Measurements from ENCODE around the gene ATP13A1. TPM values are rescaled to one million over a fixed set of nuclear protein-coding genes. Genes with fewer than 3 reads are reported as not detected.

Gene ATP13A1
- total RNA-seq, 2 experiments from 2014 or later = 48.7 to 55.1 TPM

- H3K4me3 Mint-ChIP-seq = no peak overlapping the region
- intact Hi-C loops (cut with micrococcal nuclease) = no loop called here
- H3K36me3 Mint-ChIP-seq (ENCODE audit: low read depth) = peaks cover 33% of the 10 kb centered on the region
- H3K27me3 Mint-ChIP-seq (ENCODE audit: low read depth) = no peaks in the 10 kb centered on the region
- no peaks in the 10 kb centered on the region for H3K9me3 Mint-ChIP-seq
- peak overlapping the region; percentile 20 for H3K27ac Mint-ChIP-seq
- H3K4me1 Mint-ChIP-seq (ENCODE audit: low read depth) = peaks cover 2% of the 10 kb centered on the region
- DNase-seq = no peak
- CTCF ChIA-PET = interaction anchor here (0.7 to 1.3 kb wide), 2 partner anchors 104 to 129 kb away, joined by 4 to 5 read pairs; no protein-coding TSS in a partner anchor
These were observed 28.2 kb downstream of the ATP13A1 start for GRCh38 chr19:19635313-19635702.

- Mint-ChIP-seq H3K4me1 (ENCODE audit: low read depth) (peaks cover 2% of the 10 kb centered on the region), H3K36me3 (ENCODE audit: low read depth) (peaks cover 33% of the 10 kb centered on the region), H3K27ac (no peak overlapping the region), H3K27me3 (ENCODE audit: low read depth) (no peaks in the 10 kb centered on the region), H3K4me3 (no peak overlapping the region), H3K9me3 (no peaks in the 10 kb centered on the region)
- intact Hi-C loops (cut with micrococcal nuclease) = no loop called here
- DNase-seq = no peak
- CTCF ChIA-PET = interaction anchor here (1.1 to 1.3 kb wide), 2 partner anchors 9 to 103 kb away, joined by 4 to 5 read pairs; partner anchors contain the start of gene GMIP
These were observed 28.8 kb downstream of the ATP13A1 start for GRCh38 chr19:19634516-19635312.

DNA sequence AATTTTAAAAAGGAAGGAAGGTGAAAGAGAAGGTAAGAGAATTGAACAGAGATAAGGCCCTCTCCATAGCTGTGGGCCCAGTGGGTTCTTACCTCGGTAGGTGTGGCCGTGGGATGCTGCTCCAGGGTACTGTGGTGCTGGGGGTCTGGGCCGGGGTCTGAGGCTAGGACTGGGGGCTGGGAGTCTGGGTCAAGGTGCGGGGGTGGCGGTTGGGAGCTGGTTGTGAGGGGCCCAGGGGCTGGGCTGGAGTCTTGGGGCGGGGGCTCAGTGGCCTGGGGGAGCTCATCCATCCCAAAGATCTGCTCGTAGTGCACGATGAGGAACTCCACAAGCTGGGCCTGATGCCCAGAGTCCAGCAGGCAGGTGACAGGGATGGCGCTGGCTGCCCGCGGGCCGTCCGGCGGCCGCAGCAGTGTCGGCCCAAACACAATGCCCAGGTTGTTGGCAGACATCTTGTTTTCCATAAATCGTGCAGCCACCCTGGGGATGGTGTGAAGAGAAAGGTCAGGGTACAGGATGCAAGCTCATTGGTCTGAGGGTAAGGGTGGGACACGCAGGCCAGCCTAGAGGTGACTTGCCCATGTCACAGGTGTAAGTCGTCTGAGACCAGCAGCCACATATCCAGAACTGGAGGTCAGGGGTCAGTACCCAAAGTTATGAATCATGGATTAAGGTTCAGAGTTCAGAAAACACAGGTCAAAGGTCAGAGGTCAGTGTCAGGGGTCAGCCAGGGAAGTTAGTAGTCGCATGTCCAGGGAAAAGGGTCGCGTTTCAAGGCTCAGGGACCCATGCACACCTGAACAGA lies 29.6 kb downstream of the ATP13A1 start:
- CTCF ChIA-PET = interaction anchor here (1.1 kb wide), 1 partner anchor 10 kb away, joined by 4 read pairs; the partner anchor contains the start of gene GMIP
- DNase-seq = no peak
- no peaks in the 10 kb centered on the region for H3K9me3 Mint-ChIP-seq
- no peak overlapping the region for H3K4me3 Mint-ChIP-seq
- peaks cover 33% of the 10 kb centered on the region for H3K36me3 Mint-ChIP-seq (ENCODE audit: low read depth)
- intact Hi-C loops (cut with micrococcal nuclease) = no loop called here
- H3K27ac Mint-ChIP-seq = peak overlapping the region; percentile 53
- no peaks in the 10 kb centered on the region for H3K27me3 Mint-ChIP-seq (ENCODE audit: low read depth)
- H3K4me1 Mint-ChIP-seq (ENCODE audit: low read depth) = peaks cover 2% of the 10 kb centered on the region

- CTCF ChIA-PET = interaction anchor here (0.6 kb wide), 1 partner anchor 507 kb away, joined by 3 read pairs; no protein-coding TSS in a partner anchor
- no peaks in the 10 kb centered on the region for H3K9me3 Mint-ChIP-seq
- no peak for DNase-seq
- peaks cover 5% of the 10 kb centered on the region for H3K4me1 Mint-ChIP-seq (ENCODE audit: low read depth)
- peaks cover 33% of the 10 kb centered on the region for H3K36me3 Mint-ChIP-seq (ENCODE audit: low read depth)
- intact Hi-C loops (cut with micrococcal nuclease) = no loop called here
- H3K27ac Mint-ChIP-seq = no peak overlapping the region
- H3K4me3 Mint-ChIP-seq = no peak overlapping the region
- no peaks in the 10 kb centered on the region for H3K27me3 Mint-ChIP-seq (ENCODE audit: low read depth)
These were observed 30.8 kb downstream of the ATP13A1 start for GRCh38 chr19:19632661-19633060.

- Mint-ChIP-seq H3K36me3 (ENCODE audit: low read depth) (peaks cover 36% of the 10 kb centered on the region), H3K27me3 (ENCODE audit: low read depth) (no peaks in the 10 kb centered on the region), H3K9me3 (no peaks in the 10 kb centered on the region), H3K4me1 (ENCODE audit: low read depth) (peaks cover 18% of the 10 kb centered on the region), H3K27ac (peak overlapping the region; percentile 24), H3K4me3 (no peak overlapping the region)
- CTCF ChIA-PET = no interaction called here
- no peak for DNase-seq
- intact Hi-C loops (cut with micrococcal nuclease) = no loop called here
These were observed 32.1 kb downstream of the ATP13A1 start for GRCh38 chr19:19631346-19631745.

DNA sequence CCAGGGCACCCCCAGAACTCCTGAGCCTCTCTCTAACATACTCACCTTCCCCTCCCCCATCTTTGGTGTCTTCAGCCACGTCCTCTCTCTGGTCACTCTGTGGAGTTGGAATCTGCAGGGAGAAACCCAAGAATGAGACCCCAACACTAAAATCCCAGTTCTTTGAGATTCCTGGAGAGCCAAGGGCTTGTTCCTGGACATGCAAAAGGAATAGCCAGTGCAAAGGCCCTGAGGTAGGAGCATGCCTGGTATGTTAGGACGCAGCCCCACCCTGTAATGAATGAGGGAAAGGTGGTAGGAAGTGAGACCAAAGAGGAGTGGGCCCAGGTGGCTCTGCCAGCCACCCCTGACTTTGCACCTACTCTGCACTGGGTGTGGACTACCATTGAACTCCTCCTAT lies 33.0 kb downstream of the ATP13A1 start:
- no peak for DNase-seq
- Mint-ChIP-seq H3K27ac (no peak overlapping the region), H3K4me3 (no peak overlapping the region), H3K4me1 (ENCODE audit: low read depth) (peaks cover 24% of the 10 kb centered on the region), H3K36me3 (ENCODE audit: low read depth) (peaks cover 38% of the 10 kb centered on the region), H3K9me3 (no peaks in the 10 kb centered on the region), H3K27me3 (ENCODE audit: low read depth) (no peaks in the 10 kb centered on the region)
- intact Hi-C loops (cut with micrococcal nuclease) = no loop called here
- CTCF ChIA-PET = no interaction called here

GRCh38 chr19:19630062-19630414 lies 33.4 kb downstream of the ATP13A1 start:
- H3K9me3 Mint-ChIP-seq = no peaks in the 10 kb centered on the region
- no peak overlapping the region for H3K4me3 Mint-ChIP-seq
- H3K4me1 Mint-ChIP-seq (ENCODE audit: low read depth) = peaks cover 24% of the 10 kb centered on the region
- DNase-seq = no peak
- intact Hi-C loops (cut with micrococcal nuclease) = no loop called here
- no peaks in the 10 kb centered on the region for H3K27me3 Mint-ChIP-seq (ENCODE audit: low read depth)
- CTCF ChIA-PET = no interaction called here
- peaks cover 37% of the 10 kb centered on the region for H3K36me3 Mint-ChIP-seq (ENCODE audit: low read depth)
- no peak overlapping the region for H3K27ac Mint-ChIP-seq

DNA sequence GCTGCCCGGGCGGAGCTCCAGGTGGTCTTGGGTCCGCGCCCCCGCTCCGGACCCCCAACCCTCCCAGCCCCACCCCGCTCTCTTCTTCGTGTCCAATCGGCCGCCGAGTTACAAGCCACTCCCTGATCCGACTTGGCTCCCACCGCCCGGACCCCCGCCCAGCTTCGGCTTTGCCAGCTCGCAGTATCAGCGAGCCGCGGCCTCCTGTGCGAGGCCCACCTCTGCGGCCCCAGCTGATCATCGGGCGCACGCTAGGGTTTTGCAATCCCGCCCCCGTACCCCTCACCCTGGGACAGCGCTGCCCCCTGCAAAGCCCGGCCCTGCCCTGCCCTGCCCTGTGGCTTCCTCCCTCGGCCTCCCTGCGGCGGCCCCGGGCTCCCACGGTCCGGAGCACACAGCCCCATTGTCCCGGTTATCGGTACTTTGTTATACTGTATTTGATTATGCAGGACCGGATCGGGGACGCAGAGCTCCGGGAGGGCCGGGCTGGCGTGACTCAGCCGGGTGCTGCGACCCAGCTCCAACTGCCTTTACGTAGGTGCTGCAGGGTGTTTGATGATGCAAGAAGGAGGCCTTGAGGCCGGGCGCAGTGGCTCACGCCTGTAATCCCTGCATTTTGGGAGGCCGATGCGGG lies 34.9 kb downstream of the ATP13A1 start:
- Mint-ChIP-seq H3K4me1 (ENCODE audit: low read depth) (peaks cover 29% of the 10 kb centered on the region), H3K4me3 (peak overlapping the region; percentile 71), H3K27me3 (ENCODE audit: low read depth) (no peaks in the 10 kb centered on the region), H3K36me3 (ENCODE audit: low read depth) (peaks cover 30% of the 10 kb centered on the region), H3K27ac (peak overlapping the region; percentile 69), H3K9me3 (no peaks in the 10 kb centered on the region)
- intact Hi-C loops (cut with micrococcal nuclease) = loop anchor here (1.0 to 2.0 kb wide), 4 partner anchors 10 to 38 kb away; partner anchors contain the start of genes GMIP and PBX4
- peak; percentile 62 for DNase-seq
- CTCF ChIA-PET = interaction anchor here (0.6 to 0.7 kb wide), 2 partner anchors 71 to 99 kb away, joined by 4 to 6 read pairs; no protein-coding TSS in a partner anchor

DNA sequence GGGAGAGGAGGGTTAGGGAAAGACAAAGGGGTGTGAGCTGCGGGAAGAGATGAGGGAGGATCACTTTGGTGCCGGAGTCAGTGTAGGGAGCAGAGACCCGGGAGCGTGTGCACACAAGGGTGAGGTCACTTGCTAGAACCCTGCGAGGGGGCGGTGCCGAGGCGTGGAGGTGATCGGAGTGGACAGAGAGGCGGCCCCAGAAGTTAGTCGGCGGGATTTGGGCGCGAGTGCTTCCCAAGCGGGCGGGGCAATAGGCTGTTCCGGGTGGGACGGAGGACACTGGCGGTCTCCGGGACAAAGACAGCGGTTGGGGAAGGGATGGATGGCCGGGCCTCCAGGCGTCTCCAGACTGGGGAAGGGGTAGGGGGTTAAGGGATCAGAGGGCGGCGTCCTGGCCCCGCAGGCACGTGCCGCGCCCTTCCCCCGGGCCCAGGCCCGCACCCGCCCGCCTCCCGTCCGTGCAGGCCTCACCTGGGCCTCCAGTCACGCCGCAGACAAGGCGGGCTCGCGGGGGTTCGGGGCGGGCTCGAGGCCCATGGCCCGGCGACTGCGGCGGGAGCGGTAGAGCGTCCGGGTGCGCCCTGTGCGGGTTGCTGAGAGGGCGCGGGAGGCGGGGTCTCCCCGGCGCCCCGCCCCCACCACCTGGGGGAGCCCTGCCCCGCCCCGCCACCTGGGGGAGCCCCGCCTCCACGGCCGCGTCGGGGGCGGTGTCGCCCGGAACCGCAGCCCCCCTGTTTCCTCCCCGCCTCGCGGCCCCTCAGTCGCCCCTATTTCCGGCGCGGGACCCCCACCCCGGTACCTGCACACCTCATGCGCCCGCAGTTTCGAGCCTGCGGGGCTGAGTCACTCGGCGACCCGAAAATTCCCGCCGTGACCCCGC lies 35.6 kb downstream of the ATP13A1 start, which contains the start of gene LPAR2:
TSS of gene LPAR2 (minus strand) at position 600 of the 880 bp plus-strand sequence. CDS start 945 bp downstream, outside the sequence.
- Mint-ChIP-seq H3K27me3 (ENCODE audit: low read depth) (no peaks in the 10 kb centered on the region), H3K9me3 (no peaks in the 10 kb centered on the region), H3K4me3 (peak within 1 kb of the TSS; percentile 89), H3K4me1 (ENCODE audit: low read depth) (peaks cover 29% of the 10 kb centered on the region), H3K36me3 (ENCODE audit: low read depth) (peaks cover 24% of the 10 kb centered on the region), H3K27ac (peak within 1 kb of the TSS; percentile 85)
- CTCF ChIA-PET = interaction anchor here (0.7 to 2.4 kb wide), 2 partner anchors 96 to 99 kb away, joined by 4 to 10 read pairs; no protein-coding TSS in a partner anchor
- intact Hi-C loops (cut with micrococcal nuclease) = loop anchor here (1.0 to 2.0 kb wide), 6 partner anchors 10 to 65 kb away; partner anchors contain the start of genes GMIP and PBX4
- DNase-seq = peak; percentile 65

GRCh38 chr19:19626516-19627472 lies 36.7 kb downstream of the ATP13A1 start:
- intact Hi-C loops (cut with micrococcal nuclease) = loop anchor here (1.0 to 2.0 kb wide), 2 partner anchors 36 to 64 kb away; no protein-coding TSS in a partner anchor
- H3K36me3 Mint-ChIP-seq (ENCODE audit: low read depth) = peaks cover 22% of the 10 kb centered on the region
- CTCF ChIA-PET = interaction anchor here (2.4 kb wide), 1 partner anchor 95 kb away, joined by 10 read pairs; no protein-coding TSS in a partner anchor
- no peaks in the 10 kb centered on the region for H3K9me3 Mint-ChIP-seq
- H3K4me1 Mint-ChIP-seq (ENCODE audit: low read depth) = peaks cover 29% of the 10 kb centered on the region
- DNase-seq = no peak
- no peaks in the 10 kb centered on the region for H3K27me3 Mint-ChIP-seq (ENCODE audit: low read depth)
- H3K27ac Mint-ChIP-seq = peak overlapping the region; percentile 85
- H3K4me3 Mint-ChIP-seq = peak overlapping the region; percentile 89
